Bronchus fibroblast of lung (primary cell): ENCODE results near the gene CARD14. TPM values are rescaled to one million over a fixed set of nuclear protein-coding genes. Genes with fewer than 3 reads are reported as not detected.

Experiments
- total RNA-seq: library from RNA; depleted of rRNA; stranded (reverse); fragments of >200 nt; gene quantifications from 2 replicates; pipeline ENCODE4 v1.2.3, GENCODE V29; 2015

CARD14 gene
- total RNA-seq: under 0.01 TPM in 1 of 2 replicates, not detected in the other

GRCh38 chr17:80169784-80170500 lies at the start of gene CARD14:
Gene CARD14, plus strand, starts transcription at chr17:80170030. Its CDS starts 11,409 bp downstream, at chr17:80181439.

GRCh38 chr17:80147035-80147822 lies 22.6 kb upstream of the CARD14 start, which contains the start of gene EIF4A3:
Gene EIF4A3, minus strand, starts transcription at chr17:80147128. Its CDS starts 167 bp downstream, at chr17:80146961.

GRCh38 chr17:80220054-80220735 lies 50.4 kb downstream of the CARD14 start, which contains the start of the genes SGSH and SLC26A11:
Gene SGSH, minus strand, starts transcription at chr17:80220333. Its CDS starts 20 bp downstream, at chr17:80220313.
Gene SLC26A11, plus strand, starts transcription at chr17:80220427. Its CDS starts 1,134 bp downstream, at chr17:80221561.

Other genes starting within 250 kb of the CARD14 start
- gene TBC1D16, start 134.2 kb upstream of the CARD14 start, total RNA-seq: 19.8 and 22.7 TPM in 2 replicates
- gene CCDC40, start 133.4 kb upstream of the CARD14 start, total RNA-seq: 1.0 and 2.0 TPM in 2 replicates
- 24.2 and 26.9 TPM in 2 replicates for gene GAA, start 68.4 kb upstream of the CARD14 start, total RNA-seq
- 91.1 and 92.5 TPM in 2 replicates for gene EIF4A3, start 22.9 kb upstream of the CARD14 start, total RNA-seq
- gene SGSH, start 50.3 kb downstream of the CARD14 start, total RNA-seq: 14.4 and 15.6 TPM in 2 replicates
- 5.1 and 7.4 TPM in 2 replicates for gene SLC26A11, start 50.4 kb downstream of the CARD14 start, total RNA-seq
- 26.2 and 27.6 TPM in 2 replicates for gene RNF213, start 90.8 kb downstream of the CARD14 start, total RNA-seq
- 18.0 and 21.0 TPM in 2 replicates for gene ENDOV, start 245.1 kb downstream of the CARD14 start, total RNA-seq